Testis (tissue), 2 donors: ENCODE data around the gene COQ6.
"Not testable (repeated sequence)": the region's sequence is repeated elsewhere in the genome, so short reads cannot be mapped to it uniquely, and the experiment has no call there.

Experiments used
- POLR2A ChIP-seq: fragments of 450-650 bp; IDR thresholded peaks from one replicate; pipeline ENCODE4 v1.6.1; 2017; ENCODE audit warnings: antibody characterized with exemption, mild to moderate bottlenecking, moderate library complexity
- TF ChIP-seq, protein P1 (sequence below), 3 experiments: fragments of 450-650 bp in 2 of 3; fragments of 200-600 bp in 1 of 3; sonication (generic) in 1 of 3; IDR thresholded peaks; one replicate each; pipeline ENCODE4 v1.5.1; 2016 to 2019; ENCODE audit warnings: antibody characterized with exemption in 3 of 3, mild to moderate bottlenecking in 2 of 3, moderate library complexity in 1 of 3

DNA sequence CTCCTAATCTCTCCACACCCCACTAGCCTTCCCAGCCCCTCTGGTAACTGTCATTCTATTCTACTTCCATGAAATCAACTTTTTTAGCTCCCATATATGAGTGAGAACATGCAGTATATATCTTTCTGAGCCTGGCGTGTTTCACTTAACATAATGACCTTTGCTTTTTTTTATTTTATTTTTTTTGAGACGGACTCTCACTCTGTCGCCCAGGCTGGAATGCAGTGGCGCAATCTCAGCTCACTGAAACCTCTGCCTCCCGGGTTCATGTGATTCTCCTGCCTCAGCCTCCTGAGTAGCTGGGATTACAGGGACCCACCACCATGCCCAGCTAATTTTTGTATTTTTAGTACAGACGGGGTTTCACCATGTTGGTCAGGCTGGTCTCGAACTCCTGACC lies 38.6 kb downstream of the COQ6 start:
- TF ChIP-seq, protein P1, sequence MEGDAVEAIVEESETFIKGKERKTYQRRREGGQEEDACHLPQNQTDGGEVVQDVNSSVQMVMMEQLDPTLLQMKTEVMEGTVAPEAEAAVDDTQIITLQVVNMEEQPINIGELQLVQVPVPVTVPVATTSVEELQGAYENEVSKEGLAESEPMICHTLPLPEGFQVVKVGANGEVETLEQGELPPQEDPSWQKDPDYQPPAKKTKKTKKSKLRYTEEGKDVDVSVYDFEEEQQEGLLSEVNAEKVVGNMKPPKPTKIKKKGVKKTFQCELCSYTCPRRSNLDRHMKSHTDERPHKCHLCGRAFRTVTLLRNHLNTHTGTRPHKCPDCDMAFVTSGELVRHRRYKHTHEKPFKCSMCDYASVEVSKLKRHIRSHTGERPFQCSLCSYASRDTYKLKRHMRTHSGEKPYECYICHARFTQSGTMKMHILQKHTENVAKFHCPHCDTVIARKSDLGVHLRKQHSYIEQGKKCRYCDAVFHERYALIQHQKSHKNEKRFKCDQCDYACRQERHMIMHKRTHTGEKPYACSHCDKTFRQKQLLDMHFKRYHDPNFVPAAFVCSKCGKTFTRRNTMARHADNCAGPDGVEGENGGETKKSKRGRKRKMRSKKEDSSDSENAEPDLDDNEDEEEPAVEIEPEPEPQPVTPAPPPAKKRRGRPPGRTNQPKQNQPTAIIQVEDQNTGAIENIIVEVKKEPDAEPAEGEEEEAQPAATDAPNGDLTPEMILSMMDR (IDR thresholded peaks at IDR 0.05): not testable (repeated sequence)
- TF ChIP-seq POLR2A: not testable (repeated sequence)
